Stimulated activated CD4-positive, alpha-beta T cell treated with anti-CD3 and anti-CD28 coated beads, Interleukin-12 subunit alpha, Interleukin-12 subunit beta, amount 100 ng/mL, for 48 hours (primary cell): ENCODE data around the gene MAP3K5.
"Not testable (repeated sequence)": the region's sequence is repeated elsewhere in the genome, so short reads cannot be mapped to it uniquely, and the experiment has no call there.

Experiments
- DNase-seq, 3 donors: peaks; one replicate each; pipeline ENCODE4 v3.0.0-alpha.2; 2020; ENCODE audit warnings: low read depth in 2 of 3, low spot score in 1 of 3

The MAP3K5 gene

GRCh38 chr6:136774228-136775041 is 17.8 kb downstream of the MAP3K5 start:
- no peak for DNase-seq

- DNase-seq, result no peak
Measured at GRCh38 chr6:136773473-136773796, 18.8 kb downstream of the MAP3K5 start.

GRCh38 chr6:136772685-136773472 is 19.4 kb downstream of the MAP3K5 start:
- no peak for DNase-seq

GRCh38 chr6:136771306-136771705 is 21.0 kb downstream of the MAP3K5 start:
- no peak for DNase-seq

- no peak for DNase-seq
Measured at GRCh38 chr6:136769759-136770158, 22.5 kb downstream of the MAP3K5 start.

GRCh38 chr6:136769124-136769523 is 23.2 kb downstream of the MAP3K5 start:
- no peak for DNase-seq

- DNase-seq, result no peak
Measured at GRCh38 chr6:136767570-136768309, 24.5 kb downstream of the MAP3K5 start.

- DNase-seq, result no peak
Measured at GRCh38 chr6:136767103-136767502, 25.2 kb downstream of the MAP3K5 start.

- DNase-seq, result no peak
Measured at GRCh38 chr6:136766274-136766673, 26.0 kb downstream of the MAP3K5 start.

- DNase-seq, result no peak
Measured at GRCh38 chr6:136764517-136764993, 27.7 kb downstream of the MAP3K5 start.

- DNase-seq, result no peak
Measured at GRCh38 chr6:136763716-136764516, 28.4 kb downstream of the MAP3K5 start.

- DNase-seq, result no peak
Measured at GRCh38 chr6:136763255-136763654, 29.0 kb downstream of the MAP3K5 start.

GRCh38 chr6:136762022-136762975 is 30.0 kb downstream of the MAP3K5 start:
- DNase-seq, result no peak

- DNase-seq, result no peak
Measured at GRCh38 chr6:136761227-136761922, 30.9 kb downstream of the MAP3K5 start.

GRCh38 chr6:136760781-136761180 is 31.5 kb downstream of the MAP3K5 start:
- DNase-seq, result not testable (repeated sequence)

- no peak for DNase-seq
Measured at GRCh38 chr6:136757150-136757549, 35.1 kb downstream of the MAP3K5 start.

GRCh38 chr6:136754820-136755219 is 37.5 kb downstream of the MAP3K5 start:
- no peak for DNase-seq

GRCh38 chr6:136753624-136754023 is 38.7 kb downstream of the MAP3K5 start:
- DNase-seq, result peak; percentile 33 to 46 (median 41)

GRCh38 chr6:136752554-136752953 is 39.7 kb downstream of the MAP3K5 start:
- DNase-seq, result no peak
